ENCODE results near the gene SLC16A4.

- no peak for TF ChIP-seq CTCF (IDR thresholded peaks at IDR 0.05)
- no peak for TF ChIP-seq POLR2A (IDR thresholded peaks at IDR 0.05)
Observed at GRCh38 chr1:110318046-110318445, 72.8 kb downstream of the SLC16A4 start.
